HUES64 (cell line): Measurements from ENCODE around the gene TSPAN1.

Source experiments
- H3K27ac ChIP-seq: 2 replicates; pipeline ENCODE4 v1.7.0; 2013; ENCODE audit warnings: low read depth, low read length, inconsistent platforms
- H3K27me3 ChIP-seq: 2 replicates; pipeline ENCODE4 v1.6.1; 2013; ENCODE audit warnings: mild to moderate bottlenecking, low read length; ENCODE audit not compliant: insufficient read depth
- H3K36me3 ChIP-seq: 2 replicates; pipeline ENCODE4 v1.6.1; 2013; ENCODE audit warnings: mild to moderate bottlenecking, low read length; ENCODE audit not compliant: insufficient read depth
- H3K4me1 ChIP-seq: 2 replicates; pipeline ENCODE4 v1.6.1; 2013; ENCODE audit warnings: mild to moderate bottlenecking, low read length, moderate library complexity; ENCODE audit not compliant: insufficient read depth
- H3K4me3 ChIP-seq: 2 replicates; pipeline ENCODE4 v1.5.1; 2013; ENCODE audit warnings: mild to moderate bottlenecking, low read length, moderate library complexity
- H3K9ac ChIP-seq: 2 replicates; pipeline ENCODE4 v1.6.1; 2013; ENCODE audit warnings: mild to moderate bottlenecking, low read depth, low read length
- H3K9me3 ChIP-seq: 2 replicates; pipeline ENCODE4 v1.6.1; 2013; ENCODE audit warnings: low read depth, low read length; ENCODE audit not compliant: insufficient read depth
- WGBS: fragments of 150-250, 120-280 bp; methylation state at CpG from one replicate; pipeline ENCODE4 v1.1.7; 2013; ENCODE audit warnings: missing lambda C conversion rate; 5-methylcytosine and 5-hydroxymethylcytosine counted together

Gene TSPAN1

GRCh38 chr1:46166521-46167462, 8.1 kb upstream of the TSPAN1 start:
- WGBS: 78% methylated on average over 47 of the region's 47 CpGs
- H3K4me1 ChIP-seq: peaks cover 4% of the 10 kb centered on the region; the same call in 1 of the 2 replicates
- H3K4me3 ChIP-seq: no peak overlapping the region; the same call in 1 of the 2 replicates
- H3K9ac ChIP-seq: no peak overlapping the region
- H3K36me3 ChIP-seq: no peaks in the 10 kb centered on the region
- no peaks in the 10 kb centered on the region for H3K9me3 ChIP-seq
- no peak overlapping the region for H3K27ac ChIP-seq
- H3K27me3 ChIP-seq: peaks cover 21% of the 10 kb centered on the region

DNA sequence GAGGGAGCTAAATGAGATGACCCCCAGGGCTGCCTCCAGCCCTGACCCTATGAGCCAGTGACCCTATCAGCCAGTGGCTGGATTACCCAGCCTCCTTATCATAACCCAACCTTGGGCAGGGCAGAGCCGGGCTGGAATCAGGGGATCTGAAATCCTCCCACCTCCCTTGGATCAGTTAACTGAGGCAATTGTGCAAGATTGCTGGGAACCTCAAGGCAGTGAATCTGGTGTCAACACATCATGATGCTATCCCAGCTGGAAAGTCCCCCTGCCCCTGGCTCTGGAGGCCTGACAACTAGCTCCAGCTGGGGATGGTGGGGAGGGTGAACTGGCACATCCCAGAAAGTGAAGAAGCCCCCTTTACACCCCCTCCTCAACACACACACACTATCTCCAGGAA, 6.4 kb upstream of the TSPAN1 start:
- 86% methylated on average over 1 of the region's 1 CpG for WGBS
- peaks cover 10% of the 10 kb centered on the region for H3K4me1 ChIP-seq
- no peak overlapping the region for H3K4me3 ChIP-seq
- H3K9ac ChIP-seq: no peak overlapping the region
- H3K27ac ChIP-seq: no peak overlapping the region
- H3K36me3 ChIP-seq: no peaks in the 10 kb centered on the region
- H3K9me3 ChIP-seq: no peaks in the 10 kb centered on the region
- H3K27me3 ChIP-seq: peaks cover 21% of the 10 kb centered on the region

DNA sequence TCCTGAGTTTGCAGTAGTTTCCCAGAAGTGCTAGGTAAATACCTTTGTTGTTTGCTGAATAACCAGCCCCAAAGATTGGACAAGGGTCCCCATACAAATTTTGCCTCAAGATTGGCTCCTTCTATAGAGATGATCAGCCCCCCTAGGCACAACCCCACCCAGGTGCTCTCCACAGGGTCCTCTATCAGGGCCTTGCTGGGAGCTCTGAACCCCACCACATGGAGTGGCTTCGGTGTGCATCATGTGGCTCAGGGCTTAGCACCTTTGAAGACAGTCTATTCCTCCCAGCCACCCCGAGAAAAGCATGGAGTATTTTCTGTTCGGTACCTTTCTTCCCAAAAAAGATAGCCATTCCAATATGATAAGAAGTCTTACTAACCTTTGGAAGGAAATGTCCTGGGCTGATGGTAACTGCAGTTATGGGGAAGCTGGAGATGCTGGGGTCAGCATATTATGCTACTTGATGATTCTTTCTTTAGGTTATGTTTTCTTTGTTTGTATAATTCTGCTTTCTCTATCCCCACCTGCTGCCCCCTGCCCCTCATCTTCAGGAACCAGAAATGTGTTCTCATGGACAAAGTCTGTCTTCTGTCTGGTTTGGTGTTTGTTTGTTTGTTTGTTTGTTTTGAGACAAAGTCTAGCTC, 5.0 kb upstream of the TSPAN1 start:
- 84% methylated on average over 2 of the region's 3 CpGs for WGBS

GRCh38 chr1:46171351-46171750, 3.5 kb upstream of the TSPAN1 start:
- Histone ChIP-seq H3K36me3 (no peaks in the 10 kb centered on the region), H3K4me3 (no peak overlapping the region), H3K4me1 (peaks cover 24% of the 10 kb centered on the region), H3K27ac (no peak overlapping the region), H3K27me3 (peaks cover 19% of the 10 kb centered on the region), H3K9me3 (no peaks in the 10 kb centered on the region), H3K9ac (no peak overlapping the region)
- WGBS: 90% methylated on average over 8 of the region's 8 CpGs

More for the DNA sequence above, 5.0 kb upstream of the TSPAN1 start:
- H3K36me3 ChIP-seq: no peaks in the 10 kb centered on the region
- H3K9ac ChIP-seq: no peak overlapping the region
- H3K4me1 ChIP-seq: peaks cover 23% of the 10 kb centered on the region
- peaks cover 21% of the 10 kb centered on the region for H3K27me3 ChIP-seq
- no peaks in the 10 kb centered on the region for H3K9me3 ChIP-seq
- H3K4me3 ChIP-seq: no peak overlapping the region
- H3K27ac ChIP-seq: no peak overlapping the region

GRCh38 chr1:46171871-46172270, 3.0 kb upstream of the TSPAN1 start:
- peaks cover 15% of the 10 kb centered on the region; the same call in 1 of the 2 replicates for H3K27me3 ChIP-seq
- H3K9me3 ChIP-seq: no peaks in the 10 kb centered on the region
- no peaks in the 10 kb centered on the region for H3K36me3 ChIP-seq
- no peak overlapping the region for H3K4me3 ChIP-seq
- H3K9ac ChIP-seq: no peak overlapping the region
- 88% methylated on average over 6 of the region's 6 CpGs for WGBS
- no peak overlapping the region for H3K27ac ChIP-seq
- peaks cover 21% of the 10 kb centered on the region for H3K4me1 ChIP-seq

GRCh38 chr1:46172321-46172720, 2.6 kb upstream of the TSPAN1 start:
- Histone ChIP-seq H3K4me3 (no peak overlapping the region), H3K9me3 (no peaks in the 10 kb centered on the region), H3K27me3 (peaks cover 10% of the 10 kb centered on the region; the same call in 1 of the 2 replicates), H3K27ac (no peak overlapping the region), H3K9ac (no peak overlapping the region), H3K4me1 (peaks cover 21% of the 10 kb centered on the region), H3K36me3 (no peaks in the 10 kb centered on the region)
- WGBS: 89% methylated on average over 4 of the region's 4 CpGs

DNA sequence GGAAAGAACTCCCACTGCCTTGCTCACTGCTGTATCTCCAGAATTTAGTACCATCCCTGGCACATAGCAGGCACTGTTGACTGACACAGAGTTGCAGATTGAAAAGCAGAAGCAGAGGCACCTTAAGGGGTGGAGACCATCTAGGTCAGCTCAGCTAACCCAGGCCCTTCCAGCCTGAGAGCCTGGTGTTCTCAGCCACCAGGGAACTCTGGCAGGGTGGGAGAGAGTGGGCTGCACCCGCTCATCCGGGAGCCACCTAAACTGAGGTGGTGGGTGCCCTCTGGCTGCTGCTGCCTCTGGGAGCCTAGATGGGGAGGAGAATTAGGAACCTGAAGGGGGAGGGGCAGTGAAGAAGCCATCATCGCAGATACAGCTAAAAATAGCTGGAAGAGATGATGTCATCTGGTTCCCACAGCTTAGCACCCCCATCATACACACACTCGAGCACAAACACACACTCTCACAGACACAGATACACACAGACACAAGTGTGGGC, 1.5 kb upstream of the TSPAN1 start:
- no peak overlapping the region for H3K27ac ChIP-seq
- no peak overlapping the region for H3K9ac ChIP-seq
- no peak overlapping the region for H3K4me3 ChIP-seq
- 65% methylated on average over 3 of the region's 4 CpGs for WGBS
- H3K36me3 ChIP-seq: no peaks in the 10 kb centered on the region
- H3K27me3 ChIP-seq: 0 out of 2 replicates have a peak, but pooled peaks cover 4% of the 10 kb centered on the region
- H3K9me3 ChIP-seq: no peaks in the 10 kb centered on the region
- H3K4me1 ChIP-seq: peaks cover 21% of the 10 kb centered on the region

- no peaks in the 10 kb centered on the region for H3K27me3 ChIP-seq
- H3K4me3 ChIP-seq: no peak overlapping the region
- H3K4me1 ChIP-seq: peaks cover 21% of the 10 kb centered on the region
- WGBS: 73% methylated on average over 3 of the region's 3 CpGs
- no peak overlapping the region for H3K9ac ChIP-seq
- no peaks in the 10 kb centered on the region for H3K36me3 ChIP-seq
- H3K9me3 ChIP-seq: no peaks in the 10 kb centered on the region
- H3K27ac ChIP-seq: no peak overlapping the region
Measured at GRCh38 chr1:46175243-46175642, 356 bp downstream of the TSPAN1 start.

GRCh38 chr1:46176211-46176865, 1.5 kb downstream of the TSPAN1 start, which contains the start of gene P3R3URF:
P3R3URF (minus strand) TSS chr1:46176488; CDS start chr1:46176471, 17 bp downstream.
- Histone ChIP-seq H3K36me3 (no peaks in the 10 kb centered on the region), H3K27ac (no peak within 1 kb of the TSS)
- WGBS: 88% methylated on average over 13 of the region's 13 CpGs

DNA sequence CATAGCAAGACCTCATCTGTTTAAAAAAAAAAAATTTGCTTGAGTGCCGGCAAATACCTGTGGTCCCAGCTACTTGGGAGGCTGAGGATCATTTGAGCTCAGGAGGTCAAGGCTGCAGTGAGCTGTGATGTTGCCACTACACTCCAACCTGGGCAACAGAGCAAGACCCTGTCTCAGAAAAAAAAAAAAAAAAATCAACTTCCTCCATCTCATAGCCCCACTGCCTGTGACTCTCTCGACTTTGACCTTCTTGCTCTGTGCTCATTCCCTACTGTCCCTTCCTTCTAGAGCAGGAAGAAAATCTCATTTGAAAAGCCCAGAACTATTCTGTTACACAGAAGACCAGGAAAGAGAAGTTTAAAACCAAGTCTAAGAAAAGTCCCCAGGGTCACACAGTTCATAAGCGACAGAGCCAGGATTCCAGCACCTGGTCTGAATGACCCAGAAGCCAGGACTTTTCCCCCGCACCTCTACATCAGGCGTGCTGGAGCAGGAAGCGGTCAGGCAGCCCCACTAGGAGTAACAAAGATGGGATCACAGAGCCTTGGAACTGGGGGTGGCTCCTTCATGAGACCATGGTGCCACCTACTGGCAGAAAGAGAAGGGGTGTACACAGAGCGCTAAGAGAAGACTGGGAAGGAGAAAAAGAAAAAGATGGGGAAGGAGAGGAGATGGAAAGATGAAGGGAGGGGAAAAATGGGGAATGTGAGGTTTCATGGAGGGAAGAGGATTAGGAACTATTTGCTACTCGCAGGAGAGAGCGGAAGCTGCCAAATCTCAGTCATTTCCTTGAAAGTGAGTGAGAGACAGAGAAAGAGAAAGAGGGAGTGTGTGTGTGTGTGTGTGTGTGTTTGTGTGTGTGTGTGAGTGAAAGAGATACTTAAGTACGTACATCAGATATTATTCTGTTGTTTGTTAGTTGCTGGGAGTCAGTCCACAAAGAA, 4.5 kb downstream of the TSPAN1 start:
- Histone ChIP-seq H3K36me3 (no peaks in the 10 kb centered on the region), H3K9ac (no peak overlapping the region), H3K4me3 (no peak overlapping the region), H3K27me3 (no peaks in the 10 kb centered on the region; the same call in 1 of the 2 replicates), H3K9me3 (no peaks in the 10 kb centered on the region), H3K27ac (no peak overlapping the region), H3K4me1 (peaks cover 16% of the 10 kb centered on the region)
- WGBS: 32% methylated on average over 10 of the region's 10 CpGs

More at GRCh38 chr1:46176211-46176865, 1.5 kb downstream of the TSPAN1 start, which contains the start of gene P3R3URF:
- Histone ChIP-seq H3K4me1 (peaks cover 21% of the 10 kb centered on the region), H3K9ac (no peak within 1 kb of the TSS), H3K27me3 (no peaks in the 10 kb centered on the region; the same call in 1 of the 2 replicates), H3K4me3 (no peak within 1 kb of the TSS), H3K9me3 (no peaks in the 10 kb centered on the region)
